Retinal pigment epithelial cell (primary cell): ENCODE results near the gene STX16.

Experiments
- DNase-seq: peaks from one replicate; pipeline ENCODE4 v3.0.0-alpha.2; 2010; ENCODE audit warnings: low read depth
- H3K4me3 ChIP-seq: 2 replicates; pipeline ENCODE4 v1.5.1; 2011; ENCODE audit warnings: mild to moderate bottlenecking, low read length, control low read depth, moderate library complexity
- CTCF ChIP-seq: conservative IDR thresholded peaks from 2 replicates; pipeline ENCODE4 v1.5.1; 2011; ENCODE audit warnings: low read depth, low read length, control low read depth, inconsistent platforms

Gene STX16

GRCh38 chr20:58695084-58695722 lies 44.1 kb downstream of the STX16 start:
- H3K4me3 ChIP-seq, result no peak overlapping the region
- DNase-seq, result no peak
- TF ChIP-seq CTCF, result no peak

- H3K4me3 ChIP-seq, result no peak overlapping the region
- no peak for TF ChIP-seq CTCF
- DNase-seq, result no peak
These were observed 44.9 kb downstream of the STX16 start for GRCh38 chr20:58695895-58696375.

- no peak for DNase-seq
- TF ChIP-seq CTCF, result no peak
These were observed 45.4 kb downstream of the STX16 start for GRCh38 chr20:58696411-58696961.

GRCh38 chr20:58697201-58697866 lies 46.3 kb downstream of the STX16 start:
- no peak overlapping the region for H3K4me3 ChIP-seq
- DNase-seq, result no peak
- TF ChIP-seq CTCF, result no peak

More at GRCh38 chr20:58696411-58696961, 45.4 kb downstream of the STX16 start:
- H3K4me3 ChIP-seq, result no peak overlapping the region

GRCh38 chr20:58697867-58698703 lies 47.0 kb downstream of the STX16 start:
- H3K4me3 ChIP-seq, result no peak overlapping the region
- DNase-seq, result no peak
- no peak for TF ChIP-seq CTCF

GRCh38 chr20:58698741-58699622 lies 47.9 kb downstream of the STX16 start:
- DNase-seq, result no peak
- no peak for TF ChIP-seq CTCF
- H3K4me3 ChIP-seq, result no peak overlapping the region
